Right lobe of liver (tissue), 6 donors: ENCODE measurements around the gene HLF. TPM values are rescaled to one million over a fixed set of nuclear protein-coding genes. Genes with fewer than 3 reads are reported as not detected.

Experiments
- ATAC-seq, 4 donors: fragments of 200-7000 bp; cut with Tn5 transposase; one replicate each; pipeline ENCODE4 v1.9.1; 2020; ENCODE audit warnings: mild to moderate bottlenecking in 4 of 4, moderate library complexity in 4 of 4
- DNase-seq, 3 donors: peaks; one replicate each; pipeline ENCODE4 v3.0.0-alpha.2; 2020
- H3K27ac ChIP-seq, 3 donors: fragments of 200-600 bp; one replicate each; pipeline ENCODE4 v1.8.0; 2022
- H3K27me3 ChIP-seq, 2 donors: fragments of 200-600 bp; one replicate each; pipeline ENCODE4 v1.8.0; 2022
- H3K36me3 ChIP-seq, 4 donors: fragments of 200-600 bp; sonication (generic) in 1 of 4; one replicate each; pipeline versions ENCODE4 v1.5.1 to v1.8.0; 2017 to 2022; ENCODE audit warnings: control low read depth in 1 of 4
- H3K4me1 ChIP-seq, 4 donors: fragments of 200-600 bp; sonication (generic) in 1 of 4; one replicate each; pipeline versions ENCODE4 v1.5.1 to v1.8.0; 2017 to 2022; ENCODE audit warnings: control low read depth in 1 of 4
- H3K4me3 ChIP-seq, 3 donors: fragments of 200-600 bp; one replicate each; pipeline ENCODE4 v1.8.0; 2022
- H3K9me3 ChIP-seq, 4 donors: fragments of 200-600 bp; sonication (generic) in 1 of 4; one replicate each; pipeline versions ENCODE4 v1.5.1 to v1.8.0; 2017 to 2022; ENCODE audit warnings: control low read depth in 1 of 4
- POLR2A ChIP-seq: fragments of 450-650 bp; IDR thresholded peaks from one replicate; pipeline ENCODE4 v1.6.1; 2017; ENCODE audit warnings: antibody characterized with exemption, mild to moderate bottlenecking
- WGBS: methylation state at CpG from one replicate; pipeline ENCODE4 v1.1.6; 2018; ENCODE audit warnings: low coverage, low lambda C conversion rate; ENCODE audit not compliant: insufficient coverage; ENCODE audit errors: missing lambda C conversion rate; 5-methylcytosine and 5-hydroxymethylcytosine counted together
- intact Hi-C, 2 donors: fragments of 100-400 bp; cut with DNase I; formaldehyde crosslinking; loops; one replicate each; pipeline versions ENCODE4 v1.11.2 to v1.14.1; 2022
- total RNA-seq, 6 experiments: library from RNA; depleted of rRNA in 2 of 6; stranded (reverse); fragments of >200 nt in 2 of 6; fragmentation: NEBNext Ultra II Directional in 3 of 6; extraction: Animal tissue kit (Norgen Biotek cat#: 25700) in 3 of 6; gene quantifications; one replicate each; pipeline versions ENCODE4 v1.1.0 to v1.2.4, GENCODE V29; 2016 to 2023
- TF ChIP-seq, protein P1 (sequence below), 4 donors: fragments of 200-600 bp in 3 of 4; fragments of 450-650 bp in 1 of 4; IDR thresholded peaks; one replicate each; pipeline versions ENCODE4 v1.5.1 to v1.8.0; 2016 to 2022; ENCODE audit warnings: antibody characterized with exemption in 4 of 4, mild to moderate bottlenecking in 2 of 4
- donor health status: DM: no; HTN: yes; CAD: no.
- donor health status: DM: no; HTN: no; CAD: no.
- donor health status: DM: no; HTN: no; CAD: no.
- donor health status: DM: no; HTN: yes; CAD: no.
- donor health status: DM: no; HTN: yes; CAD: no.

HLF gene
- total RNA-seq, 6 experiments from 2014 or later, result 16.4 to 96.9 (median 42.6) TPM

- Histone ChIP-seq H3K4me3 (no peak overlapping the region), H3K27ac (no peak overlapping the region), H3K9me3 (no peaks in the 10 kb centered on the region), H3K27me3 (no peaks in the 10 kb centered on the region), H3K36me3 (peaks cover 0 to 85% (median 33%) of the 10 kb centered on the region in 4 donors), H3K4me1 (no peaks in the 10 kb centered on the region)
- no peak for DNase-seq
- no peak for ATAC-seq
- TF ChIP-seq, protein P1, sequence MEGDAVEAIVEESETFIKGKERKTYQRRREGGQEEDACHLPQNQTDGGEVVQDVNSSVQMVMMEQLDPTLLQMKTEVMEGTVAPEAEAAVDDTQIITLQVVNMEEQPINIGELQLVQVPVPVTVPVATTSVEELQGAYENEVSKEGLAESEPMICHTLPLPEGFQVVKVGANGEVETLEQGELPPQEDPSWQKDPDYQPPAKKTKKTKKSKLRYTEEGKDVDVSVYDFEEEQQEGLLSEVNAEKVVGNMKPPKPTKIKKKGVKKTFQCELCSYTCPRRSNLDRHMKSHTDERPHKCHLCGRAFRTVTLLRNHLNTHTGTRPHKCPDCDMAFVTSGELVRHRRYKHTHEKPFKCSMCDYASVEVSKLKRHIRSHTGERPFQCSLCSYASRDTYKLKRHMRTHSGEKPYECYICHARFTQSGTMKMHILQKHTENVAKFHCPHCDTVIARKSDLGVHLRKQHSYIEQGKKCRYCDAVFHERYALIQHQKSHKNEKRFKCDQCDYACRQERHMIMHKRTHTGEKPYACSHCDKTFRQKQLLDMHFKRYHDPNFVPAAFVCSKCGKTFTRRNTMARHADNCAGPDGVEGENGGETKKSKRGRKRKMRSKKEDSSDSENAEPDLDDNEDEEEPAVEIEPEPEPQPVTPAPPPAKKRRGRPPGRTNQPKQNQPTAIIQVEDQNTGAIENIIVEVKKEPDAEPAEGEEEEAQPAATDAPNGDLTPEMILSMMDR (IDR thresholded peaks at IDR 0.05), result no peak
- TF ChIP-seq POLR2A, result no peak
- intact Hi-C loops, result no loop called here
- WGBS, result 76% methylated on average over 3 of the region's 3 CpGs
Observed at GRCh38 chr17:55317284-55317683, 52.5 kb downstream of the HLF start.

DNA sequence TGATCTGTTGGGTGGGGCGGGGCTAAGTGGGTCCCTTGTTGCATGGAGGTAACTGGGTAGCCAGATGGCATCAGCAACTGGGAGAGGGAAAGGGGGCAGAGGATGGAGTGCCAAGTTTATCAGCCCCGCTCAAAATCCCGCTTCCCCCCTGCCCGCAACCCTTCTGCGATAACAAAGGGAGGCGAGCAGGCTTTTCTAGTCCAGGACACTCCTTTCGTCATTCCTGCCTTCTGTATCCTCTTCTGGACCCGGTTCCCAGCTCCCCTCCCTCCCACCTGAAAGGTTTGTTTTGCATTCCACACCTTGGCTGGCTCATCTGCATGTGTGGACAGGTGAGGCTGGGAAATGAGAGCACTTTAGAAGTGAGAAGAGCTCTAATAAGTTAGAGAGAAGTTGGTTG is 53.3 kb downstream of the HLF start:
- no peak overlapping the region for H3K27ac ChIP-seq
- intact Hi-C loops, result no loop called here
- DNase-seq (no peak), ATAC-seq (no peak)
- H3K9me3 ChIP-seq, result no peaks in the 10 kb centered on the region
- H3K36me3 ChIP-seq, result peaks cover 0 to 89% (median 33%) of the 10 kb centered on the region in 4 donors
- H3K4me3 ChIP-seq, result no peak overlapping the region
- 89% methylated on average over 3 of the region's 8 CpGs for WGBS
- no peak for TF ChIP-seq POLR2A
- TF ChIP-seq, protein P1 (IDR thresholded peaks at IDR 0.05), result no peak
- no peaks in the 10 kb centered on the region for H3K4me1 ChIP-seq
- H3K27me3 ChIP-seq, result no peaks in the 10 kb centered on the region

DNA sequence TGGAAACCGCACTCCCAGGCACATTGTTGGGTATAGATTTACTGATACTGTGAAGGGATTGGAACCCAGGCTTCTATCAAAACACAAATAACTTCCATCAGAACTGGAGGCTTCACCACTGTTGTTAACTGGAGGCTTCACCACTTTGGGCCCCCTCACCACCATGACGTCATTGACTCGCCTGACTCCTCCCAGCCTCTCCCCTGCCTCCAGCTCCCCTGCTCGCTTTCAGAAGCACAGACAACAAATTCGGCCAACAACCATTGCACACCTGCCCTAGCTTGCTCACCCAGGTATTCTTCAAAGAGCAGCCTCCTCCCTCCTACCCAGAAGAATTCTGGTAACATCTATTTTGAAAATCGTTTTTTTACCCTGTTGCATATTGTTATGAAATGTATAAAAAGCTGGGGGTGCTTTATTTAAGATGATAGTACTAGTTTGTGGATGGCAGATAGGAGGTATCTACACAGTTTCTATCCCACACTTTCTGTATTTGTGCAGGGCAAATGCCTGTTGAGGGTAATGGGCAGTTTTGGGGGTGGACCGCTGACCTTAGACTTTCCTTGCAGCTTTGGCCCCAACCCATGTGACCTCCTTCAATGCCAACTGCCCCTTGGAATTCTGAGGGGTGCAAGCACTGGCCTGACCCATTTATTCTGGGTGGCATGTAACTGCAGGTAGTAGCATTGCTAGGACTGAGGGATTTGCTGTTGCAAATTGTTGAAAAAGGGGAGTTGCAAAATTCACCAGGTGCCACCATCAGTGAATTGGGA is 54.1 kb downstream of the HLF start:
- DNase-seq (no peak), ATAC-seq (no peak)
- Histone ChIP-seq H3K9me3 (no peaks in the 10 kb centered on the region), H3K4me3 (no peak overlapping the region), H3K27me3 (no peaks in the 10 kb centered on the region), H3K4me1 (no peaks in the 10 kb centered on the region), H3K27ac (no peak overlapping the region), H3K36me3 (peaks cover 0 to 92% (median 35%) of the 10 kb centered on the region in 4 donors)
- TF ChIP-seq, protein P1 (IDR thresholded peaks at IDR 0.05), result no peak
- TF ChIP-seq POLR2A, result no peak
- intact Hi-C loops, result no loop called here
- WGBS, result 75% methylated on average over 4 of the region's 7 CpGs

DNA sequence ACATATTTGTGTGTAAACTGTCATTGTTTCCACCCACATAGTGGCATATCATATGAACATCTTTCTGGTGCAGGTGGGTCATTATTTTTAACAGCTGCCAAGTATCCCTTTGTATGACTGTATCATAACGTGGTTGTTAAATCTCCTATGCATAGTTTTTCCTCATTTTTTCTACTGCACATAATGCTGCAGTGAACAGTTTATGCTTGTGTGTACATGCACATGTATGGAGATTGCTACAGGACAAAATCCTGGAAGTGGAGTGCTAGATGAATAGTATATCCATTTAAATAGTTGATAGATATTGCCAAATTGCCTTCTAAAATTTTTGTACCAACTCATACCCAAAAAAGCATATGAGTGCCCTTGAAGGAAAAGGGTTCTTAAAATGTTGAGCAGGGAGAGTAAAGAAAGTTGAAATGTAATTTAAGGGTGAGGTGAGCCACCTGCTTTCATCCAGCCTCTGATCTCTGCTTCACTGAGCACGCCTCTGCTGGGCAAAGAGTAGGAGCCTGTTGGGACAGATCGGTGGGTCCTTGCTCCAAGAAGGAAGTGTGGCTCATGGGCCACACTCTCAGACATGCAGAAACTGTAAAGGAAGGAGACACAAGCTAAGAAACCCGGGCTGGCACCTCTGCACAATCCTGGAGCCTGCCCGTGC is 55.3 kb downstream of the HLF start:
- ATAC-seq (no peak), DNase-seq (no peak)
- Histone ChIP-seq H3K9me3 (no peaks in the 10 kb centered on the region), H3K27ac (no peak overlapping the region), H3K36me3 (peaks cover 0 to 80% (median 33%) of the 10 kb centered on the region in 4 donors), H3K27me3 (no peaks in the 10 kb centered on the region), H3K4me3 (no peak overlapping the region), H3K4me1 (no peaks in the 10 kb centered on the region)
- intact Hi-C loops, result no loop called here
- no peak for TF ChIP-seq POLR2A
- TF ChIP-seq, protein P1 (IDR thresholded peaks at IDR 0.05), result no peak
- WGBS, result 93% methylated on average over 2 of the region's 5 CpGs
